Fibroblast of pulmonary artery (primary cell): Measurements from ENCODE around the gene GP2.

ENCODE experiments used
- DNase-seq: peaks from one replicate; pipeline ENCODE4 v3.0.0-alpha.2; 2010; ENCODE audit warnings: low read depth
- H3K4me3 ChIP-seq: replicated peaks from 2 replicates; pipeline ENCODE4 v1.5.1; 2011; ENCODE audit warnings: low read depth, mild to moderate bottlenecking, control low read depth, low read length, moderate library complexity
- CTCF ChIP-seq: IDR thresholded peaks from 2 replicates; pipeline ENCODE4 v1.5.1; 2011; ENCODE audit warnings: mild to moderate bottlenecking, control low read depth, low read length, inconsistent platforms; ENCODE audit errors: missing control alignments

The GP2 gene

GRCh38 chr16:20320178-20320577, 7.1 kb downstream of the GP2 start:
- TF ChIP-seq CTCF = no peak
- DNase-seq = no peak
- H3K4me3 ChIP-seq = no peak overlapping the region

- no peak overlapping the region for H3K4me3 ChIP-seq
- TF ChIP-seq CTCF = no peak
- DNase-seq = no peak
These were observed 7.9 kb downstream of the GP2 start for GRCh38 chr16:20319406-20319805.

GRCh38 chr16:20318437-20318836, 8.9 kb downstream of the GP2 start:
- no peak for DNase-seq
- H3K4me3 ChIP-seq = no peak overlapping the region
- TF ChIP-seq CTCF = no peak

- DNase-seq = no peak
- TF ChIP-seq CTCF = no peak
- no peak overlapping the region for H3K4me3 ChIP-seq
These were observed 9.3 kb downstream of the GP2 start for GRCh38 chr16:20318006-20318405.

- H3K4me3 ChIP-seq = no peak overlapping the region
- no peak for DNase-seq
- no peak for TF ChIP-seq CTCF
These were observed 10.2 kb downstream of the GP2 start for GRCh38 chr16:20317117-20317516.

- no peak for DNase-seq
- TF ChIP-seq CTCF = no peak
- no peak overlapping the region for H3K4me3 ChIP-seq
These were observed 10.6 kb downstream of the GP2 start for GRCh38 chr16:20316715-20317114.

- no peak for TF ChIP-seq CTCF
- no peak overlapping the region for H3K4me3 ChIP-seq
- no peak for DNase-seq
These were observed 11.5 kb downstream of the GP2 start for GRCh38 chr16:20315764-20316163.
